Loucy (cell line): ENCODE data around the gene FER.
"Not testable (repeated sequence)": the region's sequence is repeated elsewhere in the genome, so short reads cannot be mapped to it uniquely, and the experiment has no call there.

ENCODE experiments used
- H2AFZ ChIP-seq: fragments of 200-600 bp; sonication (generic); 2 replicates; pipeline ENCODE4 v1.6.0; 2016; ENCODE audit warnings: antibody characterized with exemption, mild to moderate bottlenecking, low read length, moderate library complexity
- H3F3A ChIP-seq: fragments of 200-600 bp; 2 replicates; pipeline ENCODE4 v1.6.0; 2016; ENCODE audit warnings: antibody characterized with exemption, low read depth, mild to moderate bottlenecking
- H3K27me3 ChIP-seq: fragments of 200-600 bp; sonication (generic); 2 replicates; pipeline ENCODE4 v1.6.1; 2014; ENCODE audit warnings: low read length, mild to moderate bottlenecking; ENCODE audit not compliant: insufficient read depth, poor library complexity, severe bottlenecking
- H3K36me3 ChIP-seq: fragments of 200-600 bp; sonication (generic); 2 replicates; pipeline ENCODE4 v1.6.1; 2016; ENCODE audit warnings: low read length; ENCODE audit not compliant: insufficient read depth
- H3K4me1 ChIP-seq: fragments of 200-600 bp; sonication (generic); 2 replicates; pipeline ENCODE4 v1.5.1; 2014; ENCODE audit warnings: low read length, mild to moderate bottlenecking; ENCODE audit not compliant: insufficient read depth, poor library complexity, severe bottlenecking
- H3K4me2 ChIP-seq: fragments of 200-600 bp; sonication (generic); 2 replicates; pipeline ENCODE4 v1.6.0; 2014; ENCODE audit warnings: antibody characterized with exemption, low read length, low read depth, mild to moderate bottlenecking; ENCODE audit not compliant: poor library complexity, severe bottlenecking
- H3K4me3 ChIP-seq: fragments of 200-600 bp; sonication (generic); 2 replicates; pipeline ENCODE4 v1.5.1; 2014; ENCODE audit warnings: low read length, mild to moderate bottlenecking, mixed read lengths; ENCODE audit not compliant: poor library complexity, severe bottlenecking
- H3K79me2 ChIP-seq: fragments of 200-600 bp; sonication (generic); 2 replicates; pipeline ENCODE4 v1.6.1; 2014; ENCODE audit warnings: low read length; ENCODE audit not compliant: insufficient read depth
- H3K9ac ChIP-seq: fragments of 200-600 bp; sonication (generic); 2 replicates; pipeline ENCODE4 v1.6.0; 2014; ENCODE audit warnings: mild to moderate bottlenecking, low read depth, low read length, moderate library complexity; ENCODE audit not compliant: poor library complexity, severe bottlenecking
- H3K9me2 ChIP-seq: fragments of 200-600 bp; sonication (generic); replicated peaks from 2 replicates; pipeline ENCODE4 v1.6.1; 2016; ENCODE audit warnings: low read depth, low read length, mixed read lengths
- H3K9me3 ChIP-seq: fragments of 200-600 bp; sonication (generic); 2 replicates; pipeline ENCODE4 v1.6.1; 2014; ENCODE audit warnings: mild to moderate bottlenecking, antibody characterized with exemption, low read length, low read depth; ENCODE audit not compliant: insufficient read depth
- H4K20me1 ChIP-seq: fragments of 200-600 bp; sonication (generic); 2 replicates; pipeline ENCODE4 v1.6.0; 2014; ENCODE audit warnings: antibody characterized with exemption, low read length, mild to moderate bottlenecking; ENCODE audit not compliant: insufficient read depth, poor library complexity, severe bottlenecking
- EZH2phosphoT487 ChIP-seq: fragments of 200-600 bp; IDR thresholded peaks from 2 replicates; pipeline ENCODE4 v1.6.1; 2018; ENCODE audit warnings: antibody characterized with exemption, mild to moderate bottlenecking, moderate library complexity, borderline replicate concordance
- TF ChIP-seq, protein P1 (sequence below): fragments of 200-600 bp; sonication (generic); conservative IDR thresholded peaks from 2 replicates; pipeline ENCODE4 v1.5.1; 2014; ENCODE audit warnings: mild to moderate bottlenecking, antibody characterized with exemption, low read length

FER gene

DNA sequence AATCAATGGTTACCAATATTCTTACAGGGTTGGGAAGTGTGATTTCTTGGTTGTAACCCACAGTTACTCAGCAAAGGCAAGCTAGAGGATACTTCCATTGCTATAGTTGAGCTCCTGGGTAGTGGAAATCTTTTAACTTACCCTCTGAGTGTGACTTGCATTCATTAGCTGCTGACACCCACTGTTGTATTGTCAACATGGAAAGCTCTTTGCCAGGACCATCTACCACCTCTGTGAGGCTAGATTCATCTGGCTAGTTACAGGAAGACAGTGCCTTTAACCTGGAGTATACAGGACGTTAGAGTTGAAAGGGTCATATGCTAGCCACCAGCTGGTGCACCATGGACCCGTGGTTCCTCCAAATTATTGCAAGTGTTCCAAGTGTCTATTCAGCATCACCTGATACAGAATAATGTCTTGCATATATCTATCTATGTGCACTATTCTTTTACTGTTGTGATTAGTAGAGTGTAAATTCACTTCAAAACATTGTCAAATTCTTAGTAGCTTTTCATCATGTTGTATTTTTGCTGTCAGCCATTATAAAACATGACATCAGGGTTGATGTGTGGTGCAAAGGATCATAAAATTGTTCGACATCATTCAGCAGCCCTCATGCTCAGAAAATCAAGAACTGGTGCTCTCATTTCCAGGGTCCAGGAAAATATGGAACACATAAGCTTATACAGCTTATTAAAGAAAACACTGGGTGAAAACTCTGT, 423.1 kb downstream of the FER start:
- no peaks in the 10 kb centered on the region for H3K27me3 ChIP-seq
- no peaks in the 10 kb centered on the region for H4K20me1 ChIP-seq
- no peak overlapping the region for H2AFZ ChIP-seq
- no peak overlapping the region for H3K4me2 ChIP-seq
- no peaks in the 10 kb centered on the region for H3K4me1 ChIP-seq
- TF ChIP-seq EZH2phosphoT487: no peak
- TF ChIP-seq, protein P1, sequence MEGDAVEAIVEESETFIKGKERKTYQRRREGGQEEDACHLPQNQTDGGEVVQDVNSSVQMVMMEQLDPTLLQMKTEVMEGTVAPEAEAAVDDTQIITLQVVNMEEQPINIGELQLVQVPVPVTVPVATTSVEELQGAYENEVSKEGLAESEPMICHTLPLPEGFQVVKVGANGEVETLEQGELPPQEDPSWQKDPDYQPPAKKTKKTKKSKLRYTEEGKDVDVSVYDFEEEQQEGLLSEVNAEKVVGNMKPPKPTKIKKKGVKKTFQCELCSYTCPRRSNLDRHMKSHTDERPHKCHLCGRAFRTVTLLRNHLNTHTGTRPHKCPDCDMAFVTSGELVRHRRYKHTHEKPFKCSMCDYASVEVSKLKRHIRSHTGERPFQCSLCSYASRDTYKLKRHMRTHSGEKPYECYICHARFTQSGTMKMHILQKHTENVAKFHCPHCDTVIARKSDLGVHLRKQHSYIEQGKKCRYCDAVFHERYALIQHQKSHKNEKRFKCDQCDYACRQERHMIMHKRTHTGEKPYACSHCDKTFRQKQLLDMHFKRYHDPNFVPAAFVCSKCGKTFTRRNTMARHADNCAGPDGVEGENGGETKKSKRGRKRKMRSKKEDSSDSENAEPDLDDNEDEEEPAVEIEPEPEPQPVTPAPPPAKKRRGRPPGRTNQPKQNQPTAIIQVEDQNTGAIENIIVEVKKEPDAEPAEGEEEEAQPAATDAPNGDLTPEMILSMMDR: no peak
- H3F3A ChIP-seq: no peaks in the 10 kb centered on the region
- no peaks in the 10 kb centered on the region for H3K36me3 ChIP-seq
- H3K4me3 ChIP-seq: no peak overlapping the region
- no peaks in the 10 kb centered on the region for H3K9me3 ChIP-seq
- no peaks in the 10 kb centered on the region for H3K9me2 ChIP-seq
- H3K79me2 ChIP-seq: no peaks in the 10 kb centered on the region
- no peak overlapping the region for H3K9ac ChIP-seq

DNA sequence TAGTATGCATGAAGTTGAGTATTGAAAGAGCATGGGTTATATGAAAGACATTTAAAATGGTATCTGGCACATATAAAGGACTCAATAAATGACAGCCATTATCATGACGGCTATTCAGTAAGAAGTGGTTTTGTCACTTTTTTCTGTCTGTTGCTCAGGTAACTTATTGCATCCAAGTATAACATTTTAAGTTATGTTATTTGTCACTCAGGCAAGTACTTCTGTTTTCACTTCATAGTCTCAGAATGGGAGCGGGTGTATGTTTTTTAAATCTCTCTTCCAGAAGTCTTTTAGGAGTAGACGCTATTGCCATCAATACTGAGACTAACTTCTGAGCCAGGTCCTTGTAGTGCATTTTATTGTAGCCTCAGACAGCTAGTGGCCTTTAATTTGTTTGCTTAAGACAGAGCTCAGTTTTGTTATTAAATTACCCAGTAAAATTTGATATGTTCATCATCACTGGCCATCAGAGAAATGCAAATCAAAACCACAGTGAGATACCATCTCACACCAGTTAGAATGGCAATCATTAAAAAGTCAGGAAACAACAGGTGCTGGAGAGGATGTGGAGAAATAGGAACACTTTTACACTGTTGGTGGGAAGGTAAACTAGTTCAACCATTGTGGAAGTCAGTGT, 423.9 kb downstream of the FER start:
- not testable (repeated sequence) for H3K4me1 ChIP-seq, H3K4me3 ChIP-seq, H3K79me2 ChIP-seq, H2AFZ ChIP-seq, H3K4me2 ChIP-seq, H3K9me3 ChIP-seq, H3F3A ChIP-seq, H4K20me1 ChIP-seq, H3K9ac ChIP-seq, H3K36me3 ChIP-seq, H3K9me2 ChIP-seq, H3K27me3 ChIP-seq

DNA sequence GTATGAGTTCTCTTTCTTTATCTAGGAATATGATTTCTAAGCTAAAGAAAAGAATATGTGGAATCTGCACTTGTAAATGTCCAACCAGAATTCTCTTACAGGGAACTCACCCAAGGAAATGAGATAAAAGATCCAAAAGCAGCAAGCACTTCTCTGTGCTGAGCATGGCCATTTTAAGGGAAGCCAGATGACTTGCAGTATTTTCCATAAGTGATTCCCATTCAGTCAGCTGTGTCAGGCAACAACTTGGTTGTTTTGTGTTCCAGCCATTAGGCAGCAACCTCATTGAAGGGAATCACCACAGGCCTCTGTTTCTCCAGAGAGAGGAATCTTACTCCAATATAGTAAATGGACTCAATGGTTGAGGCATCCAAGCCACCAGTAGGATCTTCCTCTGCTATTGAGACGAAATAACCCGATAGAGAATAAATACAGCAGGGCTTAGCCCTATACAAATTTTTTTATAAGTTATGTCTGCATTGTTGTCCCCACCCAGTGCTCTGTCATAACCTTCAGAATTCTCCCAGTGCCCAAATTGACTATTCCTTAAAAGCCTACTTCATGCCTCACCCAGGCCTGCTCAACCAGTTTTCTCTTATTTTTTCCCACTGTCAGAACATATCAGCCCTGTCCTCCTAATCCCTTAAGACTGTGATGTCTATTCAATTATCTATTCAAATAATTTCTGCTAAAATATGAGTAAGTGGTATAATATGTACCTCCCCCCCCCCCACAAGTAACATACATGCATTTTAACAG, 425.5 kb downstream of the FER start:
- Histone ChIP-seq H3F3A (no peaks in the 10 kb centered on the region), H3K4me2 (no peak overlapping the region), H3K36me3 (no peaks in the 10 kb centered on the region), H3K4me1 (no peaks in the 10 kb centered on the region), H4K20me1 (no peaks in the 10 kb centered on the region), H3K9me2 (no peaks in the 10 kb centered on the region), H3K4me3 (no peak overlapping the region), H3K79me2 (no peaks in the 10 kb centered on the region), H2AFZ (no peak overlapping the region), H3K9ac (no peak overlapping the region), H3K9me3 (no peaks in the 10 kb centered on the region), H3K27me3 (no peaks in the 10 kb centered on the region)
- TF ChIP-seq, protein P1: no peak
- TF ChIP-seq EZH2phosphoT487: no peak
